GM11168 (cell line): ENCODE measurements around the gene ARHGAP12.

ENCODE experiments used
- in situ Hi-C: fragments of 300-500 bp; cut with MboI; formaldehyde crosslinking; loops from one replicate; pipeline ENCODE4 v1.12.0; 2022; ENCODE audit warnings: low sequenced_read_pairs; ENCODE audit not compliant: unreplicated experiment

Gene ARHGAP12

DNA sequence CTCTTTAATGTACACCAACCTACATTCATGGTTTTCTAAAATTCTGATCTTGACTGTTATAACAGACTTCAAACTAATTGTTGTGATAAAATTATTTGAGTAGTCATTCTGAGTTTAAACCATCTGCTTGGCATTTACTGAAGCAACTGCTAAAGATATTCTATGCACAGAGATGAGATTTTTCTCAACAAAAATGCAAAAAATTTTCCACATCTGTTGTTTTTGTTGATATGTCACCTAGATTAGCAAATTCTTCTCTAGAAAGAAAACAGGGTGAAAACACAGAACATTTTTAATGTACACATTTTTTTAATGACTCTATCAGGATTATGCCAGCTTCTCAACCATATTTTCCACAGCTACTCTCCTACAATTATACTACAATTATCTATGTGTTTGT is 42.7 kb downstream of the ARHGAP12 start:
- in situ Hi-C loops: no loop called here

DNA sequence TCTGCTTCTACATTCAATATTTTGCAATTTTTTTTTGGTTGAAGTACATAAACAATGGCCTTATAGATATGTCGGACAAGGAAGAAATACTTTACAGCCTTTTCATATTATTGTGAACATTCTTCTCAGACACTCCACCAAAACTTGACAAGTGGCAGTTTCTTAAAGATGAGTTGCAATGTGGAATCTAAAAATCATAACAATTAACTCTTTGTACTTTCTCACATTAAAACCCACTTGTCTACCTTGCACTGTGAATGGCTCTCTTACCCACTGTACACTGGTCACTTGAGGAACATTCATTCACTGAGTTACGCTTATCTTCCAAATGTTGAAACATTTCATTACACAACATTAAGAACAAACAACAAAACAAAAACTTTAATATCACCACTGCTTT is 44.2 kb downstream of the ARHGAP12 start:
- in situ Hi-C loops: no loop called here

DNA sequence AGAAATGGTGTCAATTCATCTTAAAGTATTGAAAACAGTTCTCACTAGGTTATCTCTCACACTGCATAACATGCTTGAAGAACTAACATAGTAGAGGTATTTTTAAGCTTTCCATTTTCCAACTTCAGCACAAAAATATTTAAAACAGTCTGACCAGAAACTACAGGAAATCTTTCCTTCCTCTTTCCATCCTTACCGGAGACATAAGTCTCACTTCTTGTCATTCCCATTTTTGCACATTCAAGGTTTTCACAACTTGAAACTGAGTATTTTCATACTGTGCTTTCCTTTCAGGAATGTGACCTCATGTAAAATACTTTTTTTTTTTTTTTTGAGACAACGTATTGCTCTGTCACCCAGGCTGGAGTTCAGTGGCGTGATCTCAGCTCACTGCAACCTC is 45.2 kb downstream of the ARHGAP12 start:
- in situ Hi-C loops: no loop called here

DNA sequence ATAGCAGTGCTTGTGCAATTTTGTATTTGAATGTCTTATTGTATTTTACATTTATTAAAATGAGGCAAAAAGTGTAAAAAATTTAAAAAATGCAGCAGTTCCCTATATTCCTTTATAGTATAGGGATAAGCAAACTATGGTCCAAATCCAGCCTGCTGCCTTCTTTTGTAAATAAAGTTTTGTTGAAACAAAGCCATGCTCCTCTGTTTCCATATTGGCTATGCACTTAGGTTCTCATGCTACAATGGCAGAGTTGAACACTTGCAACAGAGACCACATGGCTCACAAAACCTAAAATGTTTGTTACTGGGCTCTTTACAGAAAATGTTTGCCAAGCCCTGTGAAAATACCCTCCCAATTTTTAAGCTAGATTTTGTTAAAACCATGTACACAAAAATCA is 50.1 kb downstream of the ARHGAP12 start:
- in situ Hi-C loops: no loop called here

DNA sequence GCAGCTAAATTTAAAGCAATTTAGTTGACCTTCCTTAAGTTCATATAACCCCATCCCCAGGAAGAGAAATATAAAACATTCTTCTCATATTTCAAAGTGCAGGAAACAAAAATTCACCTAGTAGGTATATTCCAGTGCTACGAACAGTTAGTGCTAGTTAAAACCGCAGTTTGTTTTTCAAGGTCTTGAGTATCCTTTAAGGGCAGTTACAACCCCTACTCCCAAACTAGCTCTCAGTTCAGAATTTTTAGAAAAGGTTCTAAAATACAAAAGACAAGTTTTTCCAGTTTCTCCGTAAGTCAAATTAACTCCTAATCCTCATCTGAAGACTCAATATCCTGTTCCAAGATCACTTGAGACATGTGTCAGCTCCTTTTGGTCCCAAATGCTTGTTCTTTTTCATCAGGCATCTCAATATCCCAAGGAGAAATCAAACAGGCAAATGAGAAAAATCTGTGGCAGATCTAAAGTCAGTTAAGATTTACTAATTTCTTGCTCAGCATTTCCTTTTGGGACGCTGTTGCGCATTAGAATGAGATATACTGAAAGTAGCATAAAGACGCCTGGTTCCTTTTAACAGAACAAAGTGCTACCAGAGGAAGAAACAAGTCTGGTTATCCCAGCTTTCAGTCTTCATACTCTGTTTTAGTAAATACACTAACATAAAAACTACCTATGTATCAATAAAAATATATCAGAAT is 51.8 kb downstream of the ARHGAP12 start:
- in situ Hi-C loops: no loop called here

DNA sequence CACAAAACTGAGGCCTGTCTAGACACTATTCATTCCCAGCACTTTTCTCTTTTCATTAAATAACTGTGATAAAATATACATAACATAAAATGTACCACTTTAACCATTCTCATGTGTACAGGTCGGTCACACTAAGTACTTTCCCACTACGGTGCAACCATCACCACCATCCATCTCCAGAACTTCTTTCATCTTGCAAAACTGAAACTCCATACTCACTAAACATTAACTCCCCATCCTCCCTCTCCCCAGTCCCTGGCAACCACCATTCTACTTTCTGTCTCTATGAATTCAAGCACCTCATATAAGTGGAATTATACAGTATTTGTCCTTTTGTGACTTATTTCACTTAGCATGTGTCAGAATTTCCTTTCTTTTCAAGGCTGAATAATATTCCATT is 53.0 kb downstream of the ARHGAP12 start:
- in situ Hi-C loops: no loop called here

DNA sequence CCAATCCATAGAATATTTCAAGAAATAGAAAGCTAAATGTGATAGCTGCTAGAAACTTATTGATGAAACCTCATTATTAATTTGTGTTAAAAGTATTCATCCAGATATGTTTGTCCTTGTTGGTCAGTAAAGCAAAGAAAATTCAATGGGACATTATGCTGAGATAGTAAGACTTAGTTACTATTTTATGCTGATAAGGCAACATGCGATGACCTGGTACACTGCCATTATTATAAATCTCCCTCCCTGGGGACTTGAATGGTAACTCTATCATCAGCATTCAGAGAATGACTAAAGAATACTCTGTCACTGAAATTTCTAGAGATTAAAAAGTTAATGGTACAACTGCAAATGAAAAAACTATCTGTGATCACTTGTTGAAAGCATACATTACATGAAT is 54.9 kb downstream of the ARHGAP12 start:
- in situ Hi-C loops: no loop called here

DNA sequence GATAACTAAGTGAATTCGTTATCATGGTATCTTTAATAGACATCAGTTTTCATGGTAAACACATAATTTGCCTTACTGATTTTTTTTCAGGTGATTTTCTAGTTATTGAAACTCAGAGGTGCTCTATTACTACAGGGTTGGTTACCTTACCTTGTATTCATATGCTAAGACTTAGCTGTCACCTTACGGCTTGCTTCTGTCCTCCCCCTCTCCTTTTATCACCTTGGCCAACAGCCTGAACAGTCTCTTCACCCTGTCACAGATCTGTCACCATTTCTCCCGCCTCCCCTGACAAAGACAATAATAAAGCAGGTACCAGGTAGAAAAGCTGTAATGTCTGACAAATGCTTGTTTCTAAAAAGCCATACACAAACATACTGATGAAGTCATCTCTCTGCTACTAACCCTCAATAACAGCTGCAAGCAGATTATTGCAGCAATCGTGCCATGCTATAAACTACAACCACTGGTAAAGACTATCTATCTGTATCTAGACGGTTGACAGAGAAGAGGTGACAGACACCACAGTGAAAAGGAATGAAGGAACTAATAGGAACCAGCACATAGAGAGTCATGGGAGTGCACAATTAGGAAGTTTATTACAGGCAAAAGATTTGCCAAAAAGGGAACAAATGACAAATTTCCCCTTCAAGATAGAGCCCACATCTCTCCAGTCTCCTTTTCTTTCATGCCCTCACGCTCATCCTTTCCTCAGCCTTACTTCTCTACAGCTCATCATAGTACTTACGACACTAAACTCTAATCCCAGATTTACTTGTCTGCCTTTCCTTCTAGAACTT is 57.2 kb downstream of the ARHGAP12 start:
- in situ Hi-C loops: no loop called here

DNA sequence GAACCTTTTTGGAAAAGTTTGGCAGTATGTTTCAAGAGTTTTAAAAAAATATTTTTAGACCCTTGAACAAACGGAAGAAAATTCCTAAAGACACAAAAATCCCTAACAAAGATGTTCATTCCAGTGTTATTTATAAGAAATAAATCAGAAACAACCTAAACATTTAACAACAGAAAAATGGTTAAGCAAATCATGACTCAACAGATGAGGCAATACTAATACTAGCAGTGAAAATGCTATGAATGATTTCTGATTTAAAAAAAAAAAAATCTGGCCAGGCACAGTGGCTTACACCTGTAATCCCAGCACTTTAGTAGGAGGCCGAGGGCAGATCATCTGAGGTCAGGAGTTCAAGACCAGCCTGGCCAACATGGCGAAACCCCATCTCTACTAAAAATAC is 61.0 kb downstream of the ARHGAP12 start:
- in situ Hi-C loops: no loop called here

DNA sequence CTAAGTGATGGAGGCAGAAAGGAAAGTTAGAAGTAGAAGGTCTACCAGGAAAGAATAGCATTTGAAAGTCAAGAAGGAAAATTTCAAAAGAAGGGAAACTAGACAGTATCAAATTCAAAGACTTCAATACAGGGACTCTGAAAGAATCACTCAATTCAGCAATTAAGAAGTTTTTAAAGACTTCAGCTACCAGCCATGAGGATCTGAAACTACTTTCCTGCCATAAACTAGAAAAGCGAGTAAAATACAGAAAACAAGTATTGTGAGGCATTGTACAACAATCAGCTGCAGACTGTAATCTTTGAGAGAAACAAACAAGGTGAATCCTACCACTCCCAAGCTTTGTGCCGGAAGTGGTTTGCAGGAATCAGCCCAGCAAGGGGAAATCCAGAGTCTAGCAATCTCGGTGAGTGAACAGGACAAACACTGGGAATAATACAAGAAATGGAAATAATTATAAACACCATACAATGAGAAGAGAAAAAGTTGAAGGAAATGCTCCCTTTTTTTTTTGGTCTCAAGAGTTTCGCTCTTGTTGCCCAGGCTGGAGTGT is 62.4 kb downstream of the ARHGAP12 start:
- in situ Hi-C loops: no loop called here

DNA sequence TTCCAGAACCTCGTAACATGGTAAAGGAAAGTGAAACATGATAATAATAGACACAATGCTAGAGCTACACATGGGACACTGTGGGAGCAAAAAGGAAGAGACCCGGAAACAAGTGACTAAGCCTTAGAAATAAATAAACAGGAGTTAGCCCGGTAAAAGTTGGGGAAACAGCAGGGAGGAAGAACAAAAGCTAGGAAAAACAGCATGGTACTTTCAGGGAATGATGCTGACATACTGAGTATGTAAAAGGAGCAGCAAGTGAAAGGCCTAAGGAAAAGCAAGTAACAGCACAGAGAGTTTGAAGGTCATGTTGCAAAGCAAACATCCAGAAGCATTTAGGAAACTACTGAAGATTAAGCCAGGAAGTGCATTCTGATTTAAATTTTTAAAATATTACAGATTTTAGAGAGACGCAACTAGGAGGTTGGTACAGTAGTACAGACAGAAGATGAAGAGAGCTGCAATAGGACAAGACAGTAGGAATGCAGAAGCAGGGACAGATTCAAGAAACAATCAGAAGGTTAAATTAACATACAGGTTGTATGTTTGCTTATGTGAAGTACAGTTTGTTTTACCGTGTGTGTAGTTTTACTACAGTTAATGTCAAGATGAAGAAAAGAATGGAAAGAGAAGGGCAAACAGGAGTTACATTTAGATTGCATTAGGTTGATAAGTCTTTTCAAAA is 63.7 kb downstream of the ARHGAP12 start:
- in situ Hi-C loops: no loop called here

DNA sequence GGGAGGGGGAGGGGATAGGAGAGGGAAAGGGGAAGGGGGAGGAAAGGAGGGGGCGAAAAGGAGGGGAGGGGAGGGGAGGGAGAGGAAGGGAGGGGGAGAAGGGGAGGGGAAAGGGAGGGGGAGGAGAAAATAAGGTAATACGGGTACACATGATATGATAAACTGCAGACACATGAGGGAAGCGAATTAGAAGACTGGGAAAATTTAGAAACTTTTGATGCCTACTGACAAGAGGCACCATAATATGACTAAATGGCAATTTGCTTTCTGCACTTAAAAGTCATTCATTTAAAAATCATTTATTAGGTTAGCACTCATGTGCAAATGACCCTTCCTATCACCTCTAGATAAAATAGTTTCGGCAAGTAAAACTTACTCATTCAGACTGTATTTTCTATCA is 73.6 kb downstream of the ARHGAP12 start:
- in situ Hi-C loops: no loop called here

DNA sequence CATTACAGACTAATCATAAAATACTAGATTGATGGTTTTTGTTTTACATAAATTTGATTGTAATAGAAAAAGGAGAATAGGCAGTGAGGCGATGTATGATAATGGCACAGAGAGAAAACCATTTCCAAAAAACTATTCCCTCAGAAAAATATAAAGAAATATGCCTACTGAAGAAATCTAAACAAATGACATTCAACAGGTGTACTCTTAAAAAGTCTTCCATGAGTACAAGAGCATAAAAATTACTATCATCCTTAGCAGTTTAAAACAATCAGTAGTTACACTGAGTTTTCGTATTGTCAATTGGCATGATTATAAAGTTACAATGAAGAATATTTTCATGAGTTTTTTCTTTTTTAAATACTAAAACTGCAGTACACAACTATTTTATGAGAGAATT is 75.0 kb downstream of the ARHGAP12 start:
- in situ Hi-C loops: no loop called here

DNA sequence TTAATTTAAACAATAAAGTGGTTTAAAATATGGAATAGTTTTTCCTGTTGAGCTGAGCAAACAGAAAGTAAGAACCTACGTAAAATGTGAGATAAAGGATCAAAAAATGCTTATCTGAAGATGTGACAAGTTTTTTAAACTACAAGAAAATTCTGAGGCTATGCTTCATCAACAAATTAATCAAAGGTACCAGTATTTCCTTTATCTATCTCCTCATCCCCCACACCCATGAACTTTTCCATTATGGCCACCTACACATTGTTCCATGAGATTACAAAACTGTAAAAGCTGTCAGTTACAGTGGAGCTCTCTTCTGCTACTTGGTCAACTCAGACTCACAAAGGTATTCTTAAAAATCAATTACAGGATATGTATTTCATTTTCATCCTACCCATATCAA is 77.4 kb downstream of the ARHGAP12 start:
- in situ Hi-C loops: no loop called here

DNA sequence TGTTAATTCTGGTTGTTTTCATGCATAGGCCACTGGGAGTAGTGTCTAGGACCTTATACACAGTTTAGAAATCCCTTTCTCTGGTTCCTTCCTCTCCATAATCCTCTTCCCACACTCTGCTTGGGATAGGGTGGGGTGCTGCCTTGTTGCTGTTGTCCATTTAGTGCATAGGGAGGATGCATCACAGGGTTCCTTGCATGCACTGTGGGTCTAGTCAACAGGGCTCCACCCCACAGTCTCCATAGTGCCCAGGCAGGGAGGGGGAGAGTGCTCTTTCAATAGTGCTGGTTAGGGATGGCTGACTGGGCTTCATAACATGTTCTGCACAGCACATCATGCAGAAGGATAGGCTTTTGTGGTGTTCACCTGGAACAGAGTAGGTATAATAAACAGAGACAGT is 81.1 kb downstream of the ARHGAP12 start:
- in situ Hi-C loops: loop anchor here (10.0 kb wide), 1 partner anchor 157 kb away; no protein-coding TSS in a partner anchor

DNA sequence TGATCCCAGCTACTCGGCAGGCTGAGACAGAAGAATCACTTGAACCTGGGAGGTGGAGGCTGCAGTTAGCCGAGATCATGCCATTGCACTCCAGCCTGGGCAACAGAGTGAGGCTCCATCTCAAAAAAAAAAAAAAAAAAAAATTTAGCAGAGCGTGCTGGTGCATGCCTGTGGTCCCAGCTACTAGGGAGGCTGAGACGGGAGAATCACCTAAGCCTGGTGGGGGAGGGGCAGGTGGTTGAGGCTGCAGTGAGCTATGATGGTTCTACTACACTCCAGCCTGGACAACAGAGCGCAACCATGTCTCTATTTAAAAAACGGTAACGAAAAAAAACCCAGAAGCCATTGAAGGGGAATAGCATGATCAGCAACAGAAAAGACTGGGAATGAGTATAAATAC is 89.9 kb downstream of the ARHGAP12 start:
- in situ Hi-C loops: no loop called here

DNA sequence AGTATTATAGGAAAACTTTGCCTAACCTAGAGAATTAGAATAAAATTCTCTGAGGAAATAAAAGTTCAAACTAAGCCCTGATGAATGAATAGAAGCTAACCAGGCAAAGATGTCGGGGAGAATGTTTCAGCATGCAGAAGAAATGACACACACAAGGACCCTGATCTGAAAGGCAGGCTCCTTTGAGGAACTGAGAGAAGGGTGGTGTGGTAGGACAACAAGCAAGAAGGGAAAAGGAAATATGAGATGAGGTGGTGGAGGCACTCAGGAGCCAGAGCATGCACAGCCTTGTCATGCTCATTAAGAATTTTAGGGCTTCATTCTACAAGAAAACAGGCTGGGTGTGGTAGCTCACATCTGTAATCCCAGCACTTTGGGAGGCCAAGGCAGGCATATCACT is 90.6 kb downstream of the ARHGAP12 start:
- in situ Hi-C loops: no loop called here

DNA sequence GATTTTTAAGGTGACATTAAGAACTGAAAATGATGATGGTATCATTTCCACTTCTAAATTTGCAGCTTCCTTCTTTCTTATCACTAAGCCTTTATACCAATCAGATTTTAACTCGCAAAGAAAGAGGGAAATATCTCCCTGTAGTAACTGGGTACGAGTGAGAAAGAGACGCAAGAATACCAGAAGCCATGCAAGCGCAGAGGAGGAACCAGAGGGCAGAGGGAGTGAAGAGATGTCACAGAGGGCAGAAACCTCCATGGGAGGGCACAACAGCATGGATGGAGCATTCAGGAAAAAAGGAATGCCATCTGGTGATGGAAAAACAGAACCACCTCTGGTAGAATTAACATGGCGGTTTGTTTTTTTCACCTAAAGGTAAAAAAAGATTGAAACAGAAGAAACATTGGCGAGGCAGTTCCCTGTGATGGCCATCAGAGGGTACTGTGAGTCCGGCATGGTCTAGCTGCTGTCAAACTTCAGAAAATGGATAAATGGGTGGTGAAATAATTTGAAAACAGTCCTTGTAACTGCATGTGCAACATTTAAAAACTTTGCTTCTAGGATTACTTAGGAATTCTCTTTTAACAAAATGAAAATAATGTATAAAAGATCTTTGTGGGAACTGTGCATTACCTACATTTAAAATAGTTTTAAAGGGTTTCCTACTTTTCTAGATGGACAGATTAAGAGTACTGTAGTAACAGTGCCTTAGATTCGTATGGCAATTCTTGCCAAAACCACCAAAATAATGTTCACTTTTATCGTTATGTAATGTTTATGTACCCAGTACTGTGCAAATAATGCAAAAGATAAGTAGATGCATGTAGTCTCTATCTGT is 91.8 kb downstream of the ARHGAP12 start:
- in situ Hi-C loops: no loop called here

DNA sequence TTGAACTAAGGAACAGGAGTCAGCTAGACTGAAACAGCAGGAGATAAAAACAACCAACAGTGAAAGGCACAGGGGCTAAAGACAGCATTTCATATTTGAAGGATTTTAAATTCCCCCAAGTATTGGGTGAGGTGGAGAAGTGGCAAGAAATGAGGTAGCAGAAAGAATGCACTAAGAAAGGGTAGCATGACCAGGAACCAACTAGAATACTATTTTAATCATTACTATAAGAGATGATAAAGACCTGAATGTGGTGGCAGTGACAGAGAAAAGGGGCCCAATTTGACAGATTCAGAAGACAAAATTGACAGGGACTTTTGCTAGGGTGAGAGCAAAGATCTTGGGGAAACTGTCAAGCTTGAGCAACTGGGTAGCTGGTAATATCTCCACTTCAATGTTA is 94.9 kb downstream of the ARHGAP12 start:
- in situ Hi-C loops: no loop called here

DNA sequence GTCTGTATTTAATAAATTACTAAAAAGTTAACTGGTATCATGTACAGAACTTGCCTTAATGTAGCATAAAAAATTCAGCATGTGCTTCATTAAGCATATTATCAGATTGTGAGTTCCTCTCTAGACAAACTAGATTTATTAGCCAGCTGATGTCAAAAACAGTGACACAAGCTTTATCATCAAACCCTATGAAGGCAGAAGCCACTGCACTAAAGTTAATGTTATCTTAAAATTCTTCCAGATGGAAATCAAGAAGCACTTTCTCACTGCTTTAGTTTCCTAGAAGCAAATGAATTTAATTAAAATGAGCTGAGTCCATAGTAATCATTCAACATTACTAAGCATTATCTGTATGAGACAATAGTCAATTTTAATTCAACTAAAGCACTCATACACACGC is 96.4 kb downstream of the ARHGAP12 start:
- in situ Hi-C loops: no loop called here
